ENCODE data around the gene CACNA1S.

Gene CACNA1S

DNA sequence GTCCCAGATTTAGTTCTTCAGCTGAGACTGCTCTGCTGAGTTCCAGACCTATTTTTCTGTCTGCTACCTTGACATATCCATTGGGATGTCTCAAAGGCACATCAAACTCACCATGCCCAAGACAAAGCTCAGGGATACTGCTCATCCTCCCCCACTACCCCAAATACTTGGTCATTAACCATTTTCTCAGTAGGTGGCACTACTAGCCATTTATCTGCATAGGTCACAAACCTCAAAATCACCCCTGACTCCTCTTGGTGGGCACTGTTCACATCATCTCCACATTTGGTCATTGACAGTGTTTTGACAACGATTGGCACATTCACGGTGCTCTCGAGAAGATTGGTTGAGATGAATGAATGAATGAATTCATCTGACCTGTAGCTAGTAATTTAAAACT is 32.1 kb downstream of the CACNA1S start:
- H3K4me3 ChIP-seq (ENCODE audit: low read depth, low read length) = no peak overlapping the region
- TF ChIP-seq, protein P1, sequence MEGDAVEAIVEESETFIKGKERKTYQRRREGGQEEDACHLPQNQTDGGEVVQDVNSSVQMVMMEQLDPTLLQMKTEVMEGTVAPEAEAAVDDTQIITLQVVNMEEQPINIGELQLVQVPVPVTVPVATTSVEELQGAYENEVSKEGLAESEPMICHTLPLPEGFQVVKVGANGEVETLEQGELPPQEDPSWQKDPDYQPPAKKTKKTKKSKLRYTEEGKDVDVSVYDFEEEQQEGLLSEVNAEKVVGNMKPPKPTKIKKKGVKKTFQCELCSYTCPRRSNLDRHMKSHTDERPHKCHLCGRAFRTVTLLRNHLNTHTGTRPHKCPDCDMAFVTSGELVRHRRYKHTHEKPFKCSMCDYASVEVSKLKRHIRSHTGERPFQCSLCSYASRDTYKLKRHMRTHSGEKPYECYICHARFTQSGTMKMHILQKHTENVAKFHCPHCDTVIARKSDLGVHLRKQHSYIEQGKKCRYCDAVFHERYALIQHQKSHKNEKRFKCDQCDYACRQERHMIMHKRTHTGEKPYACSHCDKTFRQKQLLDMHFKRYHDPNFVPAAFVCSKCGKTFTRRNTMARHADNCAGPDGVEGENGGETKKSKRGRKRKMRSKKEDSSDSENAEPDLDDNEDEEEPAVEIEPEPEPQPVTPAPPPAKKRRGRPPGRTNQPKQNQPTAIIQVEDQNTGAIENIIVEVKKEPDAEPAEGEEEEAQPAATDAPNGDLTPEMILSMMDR (IDR thresholded peaks at IDR 0.05; ENCODE audit: low read depth, low read length, missing control alignments) = peak; percentile 2
- DNase-seq (ENCODE audit: low read depth) = no peak

DNA sequence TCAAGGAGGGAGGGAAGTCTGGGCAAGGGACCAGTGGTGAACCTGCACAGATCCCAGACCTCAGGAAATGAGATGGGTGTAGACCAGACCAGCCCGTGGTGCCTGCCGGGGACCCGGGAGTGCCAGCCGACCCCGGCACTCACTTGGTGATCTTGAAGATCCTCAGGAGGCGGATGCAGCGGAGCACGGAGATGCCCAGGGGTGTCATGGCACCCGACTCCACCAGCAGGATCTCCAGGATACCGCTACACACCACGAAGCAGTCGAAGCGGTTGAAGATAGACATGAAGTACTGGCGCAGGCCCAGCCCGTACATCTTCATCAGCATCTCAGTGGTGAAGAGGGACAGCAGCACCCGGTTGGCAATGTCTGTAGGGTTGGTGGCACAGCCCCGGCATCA is 34.5 kb downstream of the CACNA1S start:
- TF ChIP-seq, protein P1 (IDR thresholded peaks at IDR 0.05; ENCODE audit: low read depth, low read length, missing control alignments) = no peak
- no peak overlapping the region for H3K4me3 ChIP-seq (ENCODE audit: low read depth, low read length)
- DNase-seq (ENCODE audit: low read depth) = no peak

DNA sequence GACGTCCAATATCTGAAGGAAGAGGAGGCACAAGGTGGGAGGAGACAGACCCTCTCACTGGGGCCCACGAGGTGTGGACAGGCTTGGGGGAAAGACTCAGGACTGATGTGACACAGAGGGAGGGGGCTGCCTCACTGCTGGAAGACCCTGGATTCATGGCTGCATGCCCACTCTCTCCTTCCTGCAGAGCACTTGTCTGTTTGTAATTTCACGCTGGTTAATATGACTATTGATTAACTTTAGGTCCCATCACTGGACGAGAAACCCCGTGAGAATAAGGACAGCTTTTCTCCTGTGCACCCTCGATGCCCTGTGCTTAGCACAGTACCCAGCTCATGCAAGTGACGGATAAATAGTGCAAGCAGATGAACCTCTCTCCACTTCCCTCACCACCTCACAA is 35.1 kb downstream of the CACNA1S start:
- H3K4me3 ChIP-seq (ENCODE audit: low read depth, low read length) = no peak overlapping the region
- DNase-seq (ENCODE audit: low read depth) = no peak
- TF ChIP-seq, protein P1 (IDR thresholded peaks at IDR 0.05; ENCODE audit: low read depth, low read length, missing control alignments) = no peak

DNA sequence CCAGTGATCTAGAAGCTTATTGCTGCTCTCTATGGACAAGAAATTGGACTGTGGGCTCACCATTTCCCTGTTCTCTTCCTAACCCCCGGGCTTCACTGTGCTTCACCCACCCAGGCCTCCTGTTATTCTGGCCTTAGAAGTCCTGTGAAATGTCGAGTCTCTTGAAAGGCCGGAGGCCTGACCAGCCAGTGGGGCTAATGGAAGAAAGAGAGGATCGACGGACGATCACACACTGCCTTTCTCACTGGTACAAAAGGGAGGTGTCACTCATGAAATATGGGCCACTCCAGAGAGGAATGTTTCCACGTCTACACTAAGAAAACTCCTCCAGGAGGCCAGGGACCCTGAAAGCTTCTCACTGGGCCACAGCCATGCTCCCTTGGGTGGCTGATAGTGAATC is 36.1 kb downstream of the CACNA1S start:
- TF ChIP-seq, protein P1 (IDR thresholded peaks at IDR 0.05; ENCODE audit: low read depth, low read length, missing control alignments) = no peak
- no peak for DNase-seq (ENCODE audit: low read depth)
- H3K4me3 ChIP-seq (ENCODE audit: low read depth, low read length) = no peak overlapping the region

DNA sequence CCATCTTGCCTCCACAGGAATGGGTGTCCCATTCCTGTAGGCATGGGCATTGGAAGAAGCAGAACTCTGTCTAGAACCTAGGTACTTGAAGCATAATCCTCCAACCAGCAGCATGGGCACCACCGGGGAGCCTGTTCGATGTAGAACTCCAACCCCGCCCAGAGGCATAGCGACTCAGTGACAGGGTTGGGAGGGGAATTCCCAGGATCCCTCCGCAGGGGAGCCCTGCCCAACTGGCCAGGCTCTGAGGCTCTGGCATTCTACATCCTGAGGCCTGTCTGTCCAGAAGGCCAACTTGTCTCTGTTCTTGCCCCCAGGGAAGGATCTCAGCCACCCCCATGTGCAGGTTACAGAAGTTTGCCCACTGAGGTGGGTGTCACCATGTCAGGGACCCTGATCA is 38.2 kb downstream of the CACNA1S start:
- TF ChIP-seq, protein P1 (IDR thresholded peaks at IDR 0.05; ENCODE audit: low read depth, low read length, missing control alignments) = no peak
- no peak overlapping the region for H3K4me3 ChIP-seq (ENCODE audit: low read depth, low read length)
- DNase-seq (ENCODE audit: low read depth) = no peak

DNA sequence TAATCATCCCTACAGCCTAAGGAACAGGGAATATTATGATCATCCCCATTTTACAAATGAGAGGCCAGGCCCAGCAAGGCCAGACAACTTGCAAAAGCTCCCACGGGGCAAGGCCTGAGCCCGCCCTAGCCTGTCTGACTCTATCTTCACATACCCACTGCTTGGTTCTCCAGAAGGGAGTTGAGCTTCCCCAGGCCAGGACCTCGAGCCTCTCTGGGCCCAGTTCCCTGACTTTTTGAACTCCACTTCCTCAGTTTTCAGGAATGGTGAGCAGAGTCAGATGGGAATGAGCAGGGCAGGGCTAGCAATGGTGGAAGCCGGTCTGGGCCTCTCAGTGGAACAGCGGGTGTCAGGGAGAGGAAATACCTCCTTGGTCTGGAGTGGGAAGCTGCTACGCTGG is 39.3 kb downstream of the CACNA1S start:
- H3K4me3 ChIP-seq (ENCODE audit: low read depth, low read length) = no peak overlapping the region
- TF ChIP-seq, protein P1 (IDR thresholded peaks at IDR 0.05; ENCODE audit: low read depth, low read length, missing control alignments) = no peak
- no peak for DNase-seq (ENCODE audit: low read depth)

DNA sequence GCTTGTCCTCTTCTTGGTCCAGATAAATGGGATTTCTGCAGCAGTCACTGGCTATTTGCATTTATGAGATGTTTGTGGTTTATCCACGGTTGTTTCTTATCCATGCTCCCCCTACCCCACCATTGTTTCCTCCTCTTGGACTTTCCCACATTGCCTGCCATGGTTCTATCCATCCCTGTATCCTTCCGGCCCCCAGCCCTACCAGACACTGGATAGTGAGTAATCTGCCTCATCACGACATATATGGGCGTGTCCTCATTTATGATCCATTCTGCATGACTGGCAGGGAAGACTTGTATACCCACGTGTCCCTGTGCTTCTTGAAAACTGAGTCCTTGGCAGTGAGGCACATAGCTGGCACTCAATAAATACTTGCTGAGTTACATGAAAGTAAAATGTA is 40.1 kb downstream of the CACNA1S start:
- TF ChIP-seq, protein P1 (IDR thresholded peaks at IDR 0.05; ENCODE audit: low read depth, low read length, missing control alignments) = no peak
- H3K4me3 ChIP-seq (ENCODE audit: low read depth, low read length) = no peak overlapping the region
- no peak for DNase-seq (ENCODE audit: low read depth)

Measured in GM12864 (cell line).